Neural cell (in vitro differentiated cells): ENCODE results near the gene ZNF784. TPM values are rescaled to one million over a fixed set of nuclear protein-coding genes. Genes with fewer than 3 reads are reported as not detected.
A peak's percentile ranks its signal among the peaks of the same experiment; 100 is the strongest.

Experiments used
- H2AFZ ChIP-seq: fragments of 200-600, 300-800 bp; sonication (generic), shearing (Covaris generic); 2 replicates; pipeline ENCODE4 v1.6.0; 2014; ENCODE audit warnings: low read depth, mild to moderate bottlenecking, antibody characterized with exemption, low read length, moderate library complexity
- H3F3A ChIP-seq: fragments of 200-600 bp; shearing (Covaris generic); 2 replicates; pipeline ENCODE4 v1.6.1; 2016; ENCODE audit warnings: mild to moderate bottlenecking, moderate library complexity, mixed read lengths, antibody characterized with exemption, low read length; ENCODE audit not compliant: insufficient read depth, poor library complexity, severe bottlenecking
- H3K27ac ChIP-seq: fragments of 200-600, 300-800 bp; sonication (generic), shearing (Covaris generic); 2 replicates; pipeline ENCODE4 v1.5.1; 2014; ENCODE audit warnings: mild to moderate bottlenecking, low read length, moderate library complexity
- H3K27me3 ChIP-seq: fragments of 300-800, 200-600 bp; sonication (generic), shearing (Covaris generic); 2 replicates; pipeline ENCODE4 v1.6.0; 2014; ENCODE audit warnings: mild to moderate bottlenecking, low read depth, low read length, moderate library complexity; ENCODE audit not compliant: insufficient read depth
- H3K36me3 ChIP-seq: fragments of 300-800, 200-600 bp; sonication (generic), shearing (Covaris generic); 2 replicates; pipeline ENCODE4 v1.5.1; 2014; ENCODE audit warnings: mild to moderate bottlenecking, antibody characterized with exemption, low read length, moderate library complexity; ENCODE audit not compliant: insufficient read depth
- H3K4me2 ChIP-seq: fragments of 300-800, 200-600 bp; sonication (generic), shearing (Covaris generic); 2 replicates; pipeline ENCODE4 v1.6.0; 2014; ENCODE audit warnings: mild to moderate bottlenecking, low read length
- H3K4me3 ChIP-seq: fragments of 300-800, 200-600 bp; sonication (generic), shearing (Covaris generic); 2 replicates; pipeline ENCODE4 v1.5.1; 2014; ENCODE audit warnings: mild to moderate bottlenecking, low read length, moderate library complexity
- H3K79me2 ChIP-seq: fragments of 200-600 bp; shearing (Covaris generic); replicated peaks from 2 replicates; pipeline ENCODE4 v1.6.0; 2014; ENCODE audit warnings: mild to moderate bottlenecking, low read length, moderate library complexity; ENCODE audit not compliant: insufficient read depth
- H3K9ac ChIP-seq: fragments of 300-800, 200-600 bp; sonication (generic), shearing (Covaris generic); 2 replicates; pipeline ENCODE4 v1.6.1; 2016; ENCODE audit warnings: mild to moderate bottlenecking, low read length, mixed read lengths
- H3K9me2 ChIP-seq: fragments of 200-600 bp; shearing (Covaris generic); 2 replicates; pipeline ENCODE4 v1.6.1; 2016; ENCODE audit warnings: mild to moderate bottlenecking, low read length, mixed read lengths; ENCODE audit not compliant: insufficient read depth
- H3K9me3 ChIP-seq: fragments of 200-600, 300-800 bp; sonication (generic), shearing (Covaris generic); 2 replicates; pipeline ENCODE4 v1.6.1; 2016; ENCODE audit warnings: mild to moderate bottlenecking, mixed run types, low read length, moderate library complexity, mixed read lengths
- H4K20me1 ChIP-seq: fragments of 200-600 bp; shearing (Covaris generic); 2 replicates; pipeline ENCODE4 v1.6.1; 2016; ENCODE audit warnings: mild to moderate bottlenecking, mixed run types; ENCODE audit not compliant: insufficient read depth
- CTCF ChIP-seq: fragments of 450-650 bp; IDR thresholded peaks from 2 replicates; pipeline ENCODE4 v1.5.1; 2014; ENCODE audit warnings: antibody characterized with exemption, mild to moderate bottlenecking, moderate library complexity; ENCODE audit not compliant: poor library complexity, severe bottlenecking
- EP300 ChIP-seq: fragments of 450-650 bp; conservative IDR thresholded peaks from 2 replicates; pipeline ENCODE4 v1.6.1; 2014; ENCODE audit warnings: antibody characterized with exemption, mild to moderate bottlenecking, moderate library complexity; ENCODE audit not compliant: poor library complexity, severe bottlenecking
- EZH2 ChIP-seq: fragments of 200-600, 300-800 bp; shearing (Covaris generic), sonication (generic); IDR thresholded peaks from 2 replicates; pipeline ENCODE4 v1.6.1; 2014; ENCODE audit warnings: antibody characterized with exemption, low read length, borderline replicate concordance, mild to moderate bottlenecking; ENCODE audit not compliant: insufficient read depth, poor library complexity, severe bottlenecking
- MXI1 ChIP-seq: fragments of 450-650 bp; conservative IDR thresholded peaks from 2 replicates; pipeline ENCODE4 v1.6.1; 2014; ENCODE audit warnings: antibody characterized with exemption, mild to moderate bottlenecking; ENCODE audit not compliant: poor library complexity, severe bottlenecking
- POLR2AphosphoS5 ChIP-seq: IDR thresholded peaks from 2 replicates; pipeline ENCODE4 v1.6.1; 2012
- RAD21 ChIP-seq: fragments of 450-650 bp; conservative IDR thresholded peaks from 2 replicates; pipeline ENCODE4 v1.6.1; 2014; ENCODE audit warnings: antibody characterized with exemption, mild to moderate bottlenecking, moderate library complexity
- REST ChIP-seq: IDR thresholded peaks from 2 replicates; pipeline ENCODE4 v1.6.1; 2012; ENCODE audit warnings: borderline replicate concordance
- SMC3 ChIP-seq: fragments of 450-650 bp; conservative IDR thresholded peaks from 2 replicates; pipeline ENCODE4 v1.6.1; 2014; ENCODE audit warnings: antibody characterized with exemption, mild to moderate bottlenecking, moderate library complexity; ENCODE audit not compliant: poor library complexity
- TAF1 ChIP-seq: IDR thresholded peaks from 2 replicates; pipeline ENCODE4 v1.6.1; 2012; ENCODE audit warnings: low read depth
- polyA plus RNA-seq: library from polyadenylated mRNA; depleted of rRNA; stranded (reverse); fragments of >200 nt; gene quantifications from 2 replicates; pipeline ENCODE4 v1.2.3, GENCODE V29; 2014

Gene ZNF784
- polyA plus RNA-seq, 1 donor from 2014 or later: 10.3 TPM

- Histone ChIP-seq H3K36me3 (no peaks in the 10 kb centered on the region), H3K4me3 (no peak overlapping the region), H3K9me3 (no peaks in the 10 kb centered on the region), H3K27ac (no peak overlapping the region), H4K20me1 (no peaks in the 10 kb centered on the region), H3K79me2 (peaks cover 8% of the 10 kb centered on the region), H3K27me3 (no peaks in the 10 kb centered on the region), H3F3A (no peaks in the 10 kb centered on the region), H2AFZ (no peak overlapping the region), H3K4me2 (no peak overlapping the region), H3K9ac (no peak overlapping the region), H3K9me2 (no peaks in the 10 kb centered on the region)
- TF ChIP-seq EP300 (no peak), MXI1 (no peak), CTCF (no peak), RAD21 (no peak)
Measured at GRCh38 chr19:55626350-55626749, 2.0 kb upstream of the ZNF784 start.

GRCh38 chr19:55625004-55625326, 599 bp upstream of the ZNF784 start:
- Histone ChIP-seq H3K9ac (peak overlapping the region; percentile 87), H3F3A (no peaks in the 10 kb centered on the region), H3K4me3 (peak overlapping the region; percentile 73), H3K9me2 (no peaks in the 10 kb centered on the region), H3K27ac (peak overlapping the region; percentile 91), H3K36me3 (no peaks in the 10 kb centered on the region), H3K79me2 (peaks cover 8% of the 10 kb centered on the region), H4K20me1 (no peaks in the 10 kb centered on the region), H2AFZ (peak overlapping the region; percentile 62), H3K4me2 (peak overlapping the region; percentile 38), H3K9me3 (no peaks in the 10 kb centered on the region), H3K27me3 (no peaks in the 10 kb centered on the region)
- TF ChIP-seq POLR2AphosphoS5: no peak
- TF ChIP-seq TAF1: no peak
- TF ChIP-seq MXI1: peak; percentile 2
- TF ChIP-seq EZH2: no peak
- TF ChIP-seq REST: no peak
- TF ChIP-seq EP300: no peak
- TF ChIP-seq SMC3: peak; percentile 0
- no peak for TF ChIP-seq RAD21
- no peak for TF ChIP-seq CTCF
